HCT116 (cell line): ENCODE results near the gene CRHBP.

Experiments used
- EGR1 ChIP-seq: IDR thresholded peaks from 2 replicates; pipeline ENCODE4 v1.6.1; 2012; ENCODE audit warnings: low read depth
- EZH2 ChIP-seq: fragments of 200-600 bp; sonication (generic); IDR thresholded peaks from 2 replicates; pipeline ENCODE4 v1.6.1; 2017; ENCODE audit warnings: antibody characterized with exemption, mixed run types
- EZH2phosphoT487 ChIP-seq: fragments of 200-600 bp; IDR thresholded peaks from 2 replicates; pipeline ENCODE4 v1.6.1; 2018; ENCODE audit warnings: antibody characterized with exemption, borderline replicate concordance
- POLR2A ChIP-seq: IDR thresholded peaks from 2 replicates; pipeline ENCODE4 v1.7.0; 2011; ENCODE audit warnings: borderline replicate concordance; ENCODE audit not compliant: insufficient read depth, insufficient read length; ENCODE audit errors: extremely low read depth
- POLR2AphosphoS5 ChIP-seq: IDR thresholded peaks from 2 replicates; pipeline ENCODE4 v1.6.1; 2011; ENCODE audit warnings: mild to moderate bottlenecking, low read depth, low read length, moderate library complexity
- SP1 ChIP-seq: IDR thresholded peaks from 2 replicates; pipeline ENCODE4 v1.6.1; 2012; ENCODE audit warnings: low read depth
- TCF7L2 ChIP-seq: IDR thresholded peaks from 2 replicates; pipeline ENCODE4 v1.7.0; 2011; ENCODE audit warnings: borderline replicate concordance, inconsistent platforms; ENCODE audit not compliant: insufficient read depth, insufficient read length; ENCODE audit errors: extremely low read depth
- TF ChIP-seq, protein P1 (sequence below), 3 experiments: fragments of 200-600 bp in 1 of 3; sonication (generic) in 1 of 3; IDR thresholded peaks in 2 of 3; conservative IDR thresholded peaks in 1 of 3; 2 replicates each; pipeline ENCODE4 v1.5.1; 2012 to 2017; ENCODE audit warnings: low read depth in 2 of 3, low read length in 2 of 3, antibody characterized with exemption in 1 of 3, borderline replicate concordance in 1 of 3, control low read depth in 1 of 3, mild to moderate bottlenecking in 1 of 3, mixed read lengths in 1 of 3, mixed run types in 1 of 3, moderate library complexity in 1 of 3; ENCODE audit not compliant: insufficient read depth in 1 of 3
- TF ChIP-seq, protein P2 (sequence below): IDR thresholded peaks from 2 replicates; pipeline ENCODE4 v1.6.1; 2012
- TF ChIP-seq, protein P3 (sequence below): IDR thresholded peaks from 2 replicates; pipeline ENCODE4 v1.6.1; 2011; ENCODE audit warnings: mild to moderate bottlenecking, low read length, moderate library complexity; ENCODE audit not compliant: insufficient replicate concordance; ENCODE audit errors: extremely low read depth
- TF ChIP-seq, protein P4 (sequence below): IDR thresholded peaks from 2 replicates; pipeline ENCODE4 v1.6.1; 2012; ENCODE audit warnings: low read depth

DNA sequence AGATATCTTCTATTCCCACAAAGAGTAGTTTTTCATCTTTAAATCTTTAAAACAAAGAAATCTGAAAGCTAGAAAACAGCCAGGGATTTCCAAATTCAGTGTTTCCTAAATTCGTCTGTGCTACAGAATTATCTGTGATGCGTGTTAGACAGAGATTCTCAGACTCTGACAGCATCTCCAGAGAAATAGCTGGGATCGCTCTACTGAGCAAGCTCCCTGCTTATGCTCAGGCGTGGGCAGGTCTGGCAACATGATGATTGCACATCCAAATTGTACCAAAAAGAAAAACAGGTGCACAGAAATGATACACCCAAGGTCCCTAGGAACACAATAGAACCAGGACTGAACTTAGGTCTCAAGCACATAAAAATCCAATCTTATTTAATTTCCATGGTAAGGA lies 22.8 kb upstream of the CRHBP start:
- TF ChIP-seq, protein P1, sequence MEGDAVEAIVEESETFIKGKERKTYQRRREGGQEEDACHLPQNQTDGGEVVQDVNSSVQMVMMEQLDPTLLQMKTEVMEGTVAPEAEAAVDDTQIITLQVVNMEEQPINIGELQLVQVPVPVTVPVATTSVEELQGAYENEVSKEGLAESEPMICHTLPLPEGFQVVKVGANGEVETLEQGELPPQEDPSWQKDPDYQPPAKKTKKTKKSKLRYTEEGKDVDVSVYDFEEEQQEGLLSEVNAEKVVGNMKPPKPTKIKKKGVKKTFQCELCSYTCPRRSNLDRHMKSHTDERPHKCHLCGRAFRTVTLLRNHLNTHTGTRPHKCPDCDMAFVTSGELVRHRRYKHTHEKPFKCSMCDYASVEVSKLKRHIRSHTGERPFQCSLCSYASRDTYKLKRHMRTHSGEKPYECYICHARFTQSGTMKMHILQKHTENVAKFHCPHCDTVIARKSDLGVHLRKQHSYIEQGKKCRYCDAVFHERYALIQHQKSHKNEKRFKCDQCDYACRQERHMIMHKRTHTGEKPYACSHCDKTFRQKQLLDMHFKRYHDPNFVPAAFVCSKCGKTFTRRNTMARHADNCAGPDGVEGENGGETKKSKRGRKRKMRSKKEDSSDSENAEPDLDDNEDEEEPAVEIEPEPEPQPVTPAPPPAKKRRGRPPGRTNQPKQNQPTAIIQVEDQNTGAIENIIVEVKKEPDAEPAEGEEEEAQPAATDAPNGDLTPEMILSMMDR (IDR thresholded peaks at IDR 0.05 in 2 of 3, conservative IDR thresholded peaks at IDR 0.05 in 1 of 3; ENCODE audit: borderline replicate concordance in 1 of 3, insufficient read depth in 1 of 3, low read depth in 2 of 3, low read length in 2 of 3), result no peak
- TF ChIP-seq, protein P2, sequence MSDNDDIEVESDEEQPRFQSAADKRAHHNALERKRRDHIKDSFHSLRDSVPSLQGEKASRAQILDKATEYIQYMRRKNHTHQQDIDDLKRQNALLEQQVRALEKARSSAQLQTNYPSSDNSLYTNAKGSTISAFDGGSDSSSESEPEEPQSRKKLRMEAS, result no peak
- TF ChIP-seq SP1 (no peak), EZH2 (no peak), POLR2A (no peak), EGR1 (no peak), POLR2AphosphoS5 (no peak), EZH2phosphoT487 (no peak), TCF7L2 (no peak)
- TF ChIP-seq, protein P3, sequence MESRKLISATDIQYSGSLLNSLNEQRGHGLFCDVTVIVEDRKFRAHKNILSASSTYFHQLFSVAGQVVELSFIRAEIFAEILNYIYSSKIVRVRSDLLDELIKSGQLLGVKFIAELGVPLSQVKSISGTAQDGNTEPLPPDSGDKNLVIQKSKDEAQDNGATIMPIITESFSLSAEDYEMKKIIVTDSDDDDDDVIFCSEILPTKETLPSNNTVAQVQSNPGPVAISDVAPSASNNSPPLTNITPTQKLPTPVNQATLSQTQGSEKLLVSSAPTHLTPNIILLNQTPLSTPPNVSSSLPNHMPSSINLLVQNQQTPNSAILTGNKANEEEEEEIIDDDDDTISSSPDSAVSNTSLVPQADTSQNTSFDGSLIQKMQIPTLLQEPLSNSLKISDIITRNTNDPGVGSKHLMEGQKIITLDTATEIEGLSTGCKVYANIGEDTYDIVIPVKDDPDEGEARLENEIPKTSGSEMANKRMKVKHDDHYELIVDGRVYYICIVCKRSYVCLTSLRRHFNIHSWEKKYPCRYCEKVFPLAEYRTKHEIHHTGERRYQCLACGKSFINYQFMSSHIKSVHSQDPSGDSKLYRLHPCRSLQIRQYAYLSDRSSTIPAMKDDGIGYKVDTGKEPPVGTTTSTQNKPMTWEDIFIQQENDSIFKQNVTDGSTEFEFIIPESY, result no peak
- TF ChIP-seq, protein P4, sequence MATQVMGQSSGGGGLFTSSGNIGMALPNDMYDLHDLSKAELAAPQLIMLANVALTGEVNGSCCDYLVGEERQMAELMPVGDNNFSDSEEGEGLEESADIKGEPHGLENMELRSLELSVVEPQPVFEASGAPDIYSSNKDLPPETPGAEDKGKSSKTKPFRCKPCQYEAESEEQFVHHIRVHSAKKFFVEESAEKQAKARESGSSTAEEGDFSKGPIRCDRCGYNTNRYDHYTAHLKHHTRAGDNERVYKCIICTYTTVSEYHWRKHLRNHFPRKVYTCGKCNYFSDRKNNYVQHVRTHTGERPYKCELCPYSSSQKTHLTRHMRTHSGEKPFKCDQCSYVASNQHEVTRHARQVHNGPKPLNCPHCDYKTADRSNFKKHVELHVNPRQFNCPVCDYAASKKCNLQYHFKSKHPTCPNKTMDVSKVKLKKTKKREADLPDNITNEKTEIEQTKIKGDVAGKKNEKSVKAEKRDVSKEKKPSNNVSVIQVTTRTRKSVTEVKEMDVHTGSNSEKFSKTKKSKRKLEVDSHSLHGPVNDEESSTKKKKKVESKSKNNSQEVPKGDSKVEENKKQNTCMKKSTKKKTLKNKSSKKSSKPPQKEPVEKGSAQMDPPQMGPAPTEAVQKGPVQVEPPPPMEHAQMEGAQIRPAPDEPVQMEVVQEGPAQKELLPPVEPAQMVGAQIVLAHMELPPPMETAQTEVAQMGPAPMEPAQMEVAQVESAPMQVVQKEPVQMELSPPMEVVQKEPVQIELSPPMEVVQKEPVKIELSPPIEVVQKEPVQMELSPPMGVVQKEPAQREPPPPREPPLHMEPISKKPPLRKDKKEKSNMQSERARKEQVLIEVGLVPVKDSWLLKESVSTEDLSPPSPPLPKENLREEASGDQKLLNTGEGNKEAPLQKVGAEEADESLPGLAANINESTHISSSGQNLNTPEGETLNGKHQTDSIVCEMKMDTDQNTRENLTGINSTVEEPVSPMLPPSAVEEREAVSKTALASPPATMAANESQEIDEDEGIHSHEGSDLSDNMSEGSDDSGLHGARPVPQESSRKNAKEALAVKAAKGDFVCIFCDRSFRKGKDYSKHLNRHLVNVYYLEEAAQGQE, result no peak
